Activated CD8-positive, alpha-beta memory T cell treated with anti-CD3 and anti-CD28 coated beads, Interleukin-2, amount 50 U/mL, for 1 hour (primary cell): ENCODE data around the gene CAMK1D.
"Not testable (repeated sequence)": the region's sequence is repeated elsewhere in the genome, so short reads cannot be mapped to it uniquely, and the experiment has no call there.

Source experiments
- DNase-seq: peaks from one replicate; pipeline ENCODE4 v3.0.0-alpha.2; 2020; ENCODE audit errors: extremely low read depth

The CAMK1D gene

DNA sequence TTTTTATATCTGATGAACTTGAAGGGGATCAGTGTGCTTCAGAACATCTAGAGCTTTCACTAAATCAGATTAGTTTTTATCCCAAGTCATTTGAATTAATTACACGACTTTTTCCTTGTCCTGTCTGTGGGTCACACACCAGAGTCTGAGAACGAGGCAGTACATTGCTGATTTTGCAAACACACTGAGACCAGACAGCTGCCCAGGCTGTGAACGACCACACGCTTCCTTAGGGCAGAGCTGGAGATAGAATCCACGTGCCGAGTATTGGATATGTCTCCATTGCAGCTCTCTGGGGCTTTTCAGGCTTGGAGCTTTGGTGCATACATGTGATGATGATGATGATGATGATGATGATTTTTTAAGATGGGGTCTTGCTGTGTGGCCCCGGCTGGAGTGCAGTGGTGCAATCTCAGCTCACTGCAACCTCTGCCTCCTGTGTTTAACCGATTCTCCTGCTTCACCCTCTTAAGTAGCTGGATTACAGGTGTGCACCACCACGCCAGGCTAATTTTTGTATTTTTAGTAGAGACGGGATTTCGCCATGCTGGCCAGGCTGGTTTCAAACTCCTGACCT, 81.1 kb downstream of the CAMK1D start:
- DNase-seq, result no peak

DNA sequence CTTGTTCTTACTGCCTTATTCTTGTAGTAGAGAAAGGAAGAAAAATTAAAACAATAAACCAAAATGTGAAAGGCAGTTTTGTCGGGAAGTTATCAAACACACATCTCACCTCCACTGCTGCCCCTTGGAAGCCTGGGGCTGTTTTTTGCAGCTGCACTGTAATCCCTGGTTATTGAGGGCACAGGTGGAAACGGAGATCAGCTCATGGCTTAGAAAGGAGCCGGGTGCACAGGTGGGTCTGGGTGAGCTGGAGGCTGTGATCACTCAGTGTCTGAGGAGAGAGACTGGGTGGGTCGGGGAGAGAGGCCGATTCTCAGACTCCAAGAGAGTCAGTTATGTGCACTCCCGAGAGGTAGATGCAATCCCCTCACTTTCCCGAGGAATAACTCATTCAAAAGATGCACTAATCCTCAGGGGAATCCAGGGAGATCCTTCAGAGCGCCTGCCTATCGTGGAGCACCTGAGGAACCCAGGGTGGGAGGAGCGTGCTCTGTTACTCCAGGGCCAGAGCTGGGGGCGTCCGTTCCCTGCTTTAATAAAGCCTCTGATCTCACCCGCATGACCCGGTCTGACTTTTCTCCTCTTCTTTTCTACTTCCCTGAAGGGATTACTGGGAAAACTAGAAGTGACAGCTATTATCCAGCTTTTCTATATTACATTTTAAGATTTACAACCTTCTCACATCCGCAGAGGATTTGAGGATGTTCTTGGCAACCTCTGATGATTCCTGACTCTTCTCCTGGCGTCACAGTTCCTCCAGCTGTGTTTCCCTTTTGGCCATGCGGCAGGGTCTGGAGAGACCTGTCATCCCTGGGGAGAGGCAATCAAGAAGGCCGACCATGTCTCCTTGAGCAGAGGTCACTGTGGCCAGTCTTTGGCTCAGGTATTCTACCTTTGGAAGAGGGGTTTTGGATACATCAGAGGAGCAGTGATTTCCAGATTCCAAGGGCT, 82.1 kb downstream of the CAMK1D start:
- no peak for DNase-seq

DNA sequence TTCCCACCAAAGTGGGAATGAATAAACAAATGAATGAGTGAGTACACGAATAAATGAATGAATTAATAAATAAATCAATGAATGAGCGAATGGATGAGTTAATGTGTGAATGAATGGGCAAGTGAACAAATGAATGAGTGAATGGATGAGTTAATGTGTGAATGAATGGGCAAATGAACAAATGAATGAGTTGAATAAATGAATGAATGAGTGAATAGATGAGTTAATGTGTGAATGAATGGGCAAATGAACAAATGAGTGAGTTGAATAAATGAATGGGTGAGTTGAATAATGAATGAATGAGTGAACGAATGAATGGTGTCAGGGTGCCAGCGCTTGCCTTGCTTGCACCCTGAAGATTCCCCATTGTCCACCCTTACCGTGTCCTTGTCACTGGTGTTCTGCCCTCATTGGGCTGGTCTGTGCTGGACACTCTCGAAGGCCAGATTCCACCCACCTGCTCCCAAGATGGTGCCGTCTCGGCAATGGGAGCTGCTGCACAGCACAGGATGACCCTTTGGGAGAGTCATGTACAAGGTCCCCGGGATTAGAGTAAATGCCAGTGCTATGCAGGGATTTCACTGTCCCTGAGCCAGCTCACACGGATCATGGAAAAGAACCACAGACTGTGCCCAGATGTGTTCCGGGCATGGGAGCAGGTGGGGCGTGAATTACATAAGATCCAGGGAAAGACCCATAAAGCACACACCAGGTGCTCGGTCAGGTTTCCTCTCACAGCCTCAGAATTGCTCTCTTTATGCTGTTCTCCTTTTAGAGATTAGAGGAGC, 83.2 kb downstream of the CAMK1D start:
- DNase-seq, result no peak

DNA sequence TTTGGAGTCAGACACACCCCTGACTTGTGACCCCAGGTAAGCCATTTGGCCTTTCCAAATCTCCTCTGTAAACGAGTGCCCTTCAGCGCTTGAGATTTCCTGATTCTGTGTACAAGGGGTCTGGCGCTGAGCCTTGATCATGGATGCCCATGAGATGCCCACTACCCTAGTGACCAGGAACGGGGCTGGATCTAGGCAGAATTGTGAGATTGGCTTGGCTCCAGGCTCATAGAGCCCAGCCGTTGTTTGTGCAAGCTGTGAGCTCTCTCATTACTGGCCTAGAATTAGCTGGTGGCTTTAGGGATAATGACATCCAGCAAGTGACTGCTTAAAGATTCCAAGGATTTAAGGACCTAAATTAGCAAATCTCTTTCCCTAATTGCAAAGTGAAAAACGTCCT, 84.9 kb downstream of the CAMK1D start:
- no peak for DNase-seq

DNA sequence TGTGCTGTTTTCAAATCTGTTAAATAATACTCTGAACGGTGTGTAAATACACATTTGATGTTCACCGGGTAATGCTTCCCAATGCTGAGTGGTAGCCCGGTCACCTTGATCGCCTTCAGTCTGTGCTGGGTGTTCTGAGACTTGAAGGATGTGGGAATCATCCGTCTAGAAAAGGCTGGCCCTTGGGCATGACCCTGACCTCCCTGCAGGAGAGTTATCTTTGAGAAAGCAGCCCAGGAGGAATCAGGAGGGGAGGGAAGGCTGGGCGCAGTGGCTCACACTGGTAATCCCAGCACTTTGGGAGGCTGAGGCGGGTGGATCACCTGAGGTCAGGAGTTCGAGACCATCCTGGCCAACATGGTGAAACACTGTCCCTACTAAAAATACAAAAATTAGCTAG, 85.3 kb downstream of the CAMK1D start:
- not testable (repeated sequence) for DNase-seq

DNA sequence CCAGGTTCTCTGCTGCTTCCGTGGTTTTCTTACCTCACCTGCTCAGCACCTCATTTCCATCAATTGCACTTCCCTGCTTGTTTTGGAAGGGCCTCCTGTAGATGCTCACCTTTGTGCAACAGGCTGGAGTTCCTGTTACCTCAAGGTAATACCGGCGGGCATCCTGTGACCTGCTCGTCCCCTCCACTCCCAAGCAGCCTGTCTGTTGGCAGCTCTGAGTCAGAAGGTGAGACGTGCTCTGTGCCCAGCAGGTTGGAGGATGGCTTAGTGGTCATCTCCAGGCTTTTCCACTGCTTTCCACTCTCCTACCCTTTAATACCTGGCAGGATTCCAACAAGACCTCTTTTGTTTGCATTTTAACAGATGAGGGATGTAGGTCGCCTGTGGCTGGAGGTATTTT, 86.0 kb downstream of the CAMK1D start:
- DNase-seq, result no peak

DNA sequence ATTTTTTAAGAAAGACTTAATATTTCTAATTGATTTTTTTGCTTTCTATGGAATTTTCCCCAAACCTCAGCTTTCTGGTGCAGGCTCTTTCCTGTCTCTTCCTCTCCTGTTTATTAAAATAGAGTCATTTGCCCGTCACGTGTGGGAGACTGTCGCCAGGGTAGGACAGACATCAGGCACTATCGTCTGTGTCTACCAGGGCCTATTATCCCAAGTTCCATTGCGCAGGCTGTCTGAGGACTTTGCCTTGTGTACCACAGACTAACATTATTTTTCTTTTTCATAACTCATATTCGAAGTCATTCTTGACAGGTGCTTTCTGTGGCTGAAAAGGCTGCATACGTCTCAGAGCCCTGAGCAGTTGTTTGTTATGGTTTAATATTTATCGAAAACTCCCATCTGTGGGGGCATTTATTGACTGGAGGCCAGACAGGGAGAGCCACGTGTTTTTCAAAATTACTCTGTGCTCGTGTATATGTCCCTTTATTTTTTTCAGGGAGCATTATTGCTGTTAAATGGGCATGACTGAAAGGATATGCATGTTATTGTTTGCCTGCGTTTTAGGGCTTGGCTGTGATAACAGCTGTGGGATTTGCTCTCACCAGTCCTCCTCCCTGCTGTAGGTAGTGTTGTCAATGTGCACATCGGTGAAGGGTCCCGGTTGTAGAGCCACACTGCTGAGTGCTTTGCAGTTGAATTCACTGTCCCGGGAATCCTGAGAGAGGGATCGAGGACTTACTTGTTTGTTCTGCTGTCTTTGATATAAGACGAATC, 89.8 kb downstream of the CAMK1D start:
- no peak for DNase-seq

DNA sequence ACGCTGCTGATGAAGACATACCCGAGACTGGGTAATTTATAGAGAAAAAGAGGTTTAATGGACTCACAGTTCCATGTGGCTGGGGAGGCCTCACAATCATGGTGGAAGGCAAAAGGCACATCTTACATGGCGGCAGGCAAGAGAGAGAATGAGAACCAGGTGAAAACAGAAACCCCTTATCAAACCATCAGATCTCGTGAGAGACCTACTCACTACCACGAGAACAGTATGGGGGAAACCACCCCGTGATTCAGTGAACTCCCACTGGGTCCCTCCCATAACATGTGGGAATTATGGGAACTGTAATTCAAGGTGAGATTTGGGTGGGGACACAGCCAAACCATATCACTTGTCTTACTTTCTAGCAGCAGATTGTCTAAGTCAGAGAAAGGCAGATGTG, 90.4 kb downstream of the CAMK1D start:
- not testable (repeated sequence) for DNase-seq

DNA sequence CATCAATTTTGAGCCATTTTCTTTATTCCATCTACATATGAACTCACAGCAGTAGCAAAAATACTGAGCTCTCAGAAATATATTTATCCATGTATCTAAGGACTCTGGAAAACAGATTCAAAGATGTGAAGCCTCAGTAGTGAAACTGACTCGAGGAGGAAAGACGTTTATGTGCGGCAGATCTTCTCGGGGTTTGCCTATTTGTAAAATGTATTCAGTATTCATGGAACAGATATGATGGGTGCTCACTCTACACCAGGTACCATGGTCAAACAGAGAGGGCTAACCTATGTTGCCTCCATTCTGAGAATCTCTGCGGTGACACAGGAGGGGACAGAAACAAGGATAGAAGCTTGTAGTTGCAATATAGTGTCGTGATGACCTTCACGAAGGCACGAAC, 93.7 kb downstream of the CAMK1D start:
- no peak for DNase-seq

DNA sequence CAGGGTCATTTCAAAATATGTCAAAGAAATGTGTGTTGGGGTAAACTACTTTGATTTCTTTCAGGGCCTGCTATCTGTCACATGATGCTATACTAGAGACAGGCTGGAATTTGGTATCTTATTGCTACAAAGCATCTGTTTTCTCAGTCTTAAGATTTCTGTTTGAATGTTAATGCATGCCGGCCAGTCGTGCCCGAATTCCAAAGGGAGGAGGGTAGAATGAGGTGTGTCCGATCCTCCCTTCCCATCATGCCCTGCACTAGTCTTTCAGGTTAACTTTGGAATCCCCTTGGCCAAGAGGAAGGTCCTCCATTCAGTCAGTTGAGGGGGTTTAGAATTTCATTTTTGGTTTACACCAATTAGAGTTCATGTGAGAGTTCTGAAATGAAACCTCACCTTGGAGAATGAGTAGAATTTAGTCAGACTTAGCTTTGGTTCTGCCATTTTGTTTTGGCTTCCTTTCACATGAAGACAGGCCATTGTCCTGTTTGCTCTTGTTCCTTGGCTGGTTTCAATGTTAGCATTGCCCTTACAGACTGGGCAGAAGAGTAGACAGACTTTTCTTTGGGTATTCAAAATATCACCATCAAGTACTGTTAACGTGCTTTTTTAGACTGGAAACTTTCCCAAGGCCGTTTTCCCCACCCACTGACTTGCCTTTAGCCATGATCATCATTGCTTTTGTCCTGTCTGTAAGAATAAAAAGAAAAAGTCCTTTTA, 95.8 kb downstream of the CAMK1D start:
- DNase-seq, result no peak

DNA sequence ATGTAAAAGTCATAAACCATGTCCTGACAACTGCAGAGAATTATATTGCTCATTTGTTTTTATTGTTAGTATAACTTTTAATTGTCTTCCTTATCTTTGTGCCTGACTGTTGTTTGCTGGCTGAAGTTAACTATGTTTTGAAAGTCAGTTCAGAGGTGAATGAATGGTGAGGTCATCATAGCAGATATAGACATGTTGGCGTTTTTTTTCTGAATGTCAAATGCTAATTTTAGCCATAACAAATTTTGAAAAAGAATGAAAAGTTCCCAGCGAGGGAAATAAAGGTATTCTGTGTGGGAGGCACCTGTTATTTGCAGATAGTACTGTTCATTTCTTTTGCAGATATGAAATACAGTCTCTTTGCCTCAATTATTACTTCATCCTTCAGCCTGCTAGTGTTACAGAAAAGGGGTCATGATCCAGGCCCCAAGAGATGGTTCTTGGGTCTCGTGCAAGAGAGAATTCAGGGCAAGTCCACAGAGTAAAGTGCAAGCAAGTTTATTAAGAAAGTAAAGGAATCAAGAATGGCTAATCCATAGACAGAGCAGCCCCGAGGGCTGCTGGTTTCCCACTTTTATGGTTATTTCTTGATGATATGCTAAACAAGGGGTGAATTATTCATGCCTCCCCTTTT, 96.5 kb downstream of the CAMK1D start:
- no peak for DNase-seq

DNA sequence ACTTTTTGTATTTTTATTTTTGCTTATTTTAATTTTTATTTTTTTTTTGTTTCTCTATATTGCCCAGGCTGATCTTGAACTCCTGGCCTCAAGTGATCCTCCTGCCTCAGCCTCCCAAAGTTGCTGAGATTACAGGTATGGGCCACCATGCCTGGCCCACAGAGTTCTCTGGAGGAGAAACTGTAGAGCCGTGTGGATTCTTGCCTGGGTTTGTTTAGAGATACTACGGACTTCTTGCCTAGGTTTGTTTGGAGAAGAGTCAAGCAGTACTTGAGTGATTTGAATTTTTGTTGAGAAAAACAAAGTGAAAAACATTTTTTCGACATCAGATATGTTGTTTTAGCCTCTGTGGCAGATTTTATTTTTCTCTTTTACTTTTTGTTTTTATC, 99.0 kb downstream of the CAMK1D start:
- DNase-seq, result no peak

DNA sequence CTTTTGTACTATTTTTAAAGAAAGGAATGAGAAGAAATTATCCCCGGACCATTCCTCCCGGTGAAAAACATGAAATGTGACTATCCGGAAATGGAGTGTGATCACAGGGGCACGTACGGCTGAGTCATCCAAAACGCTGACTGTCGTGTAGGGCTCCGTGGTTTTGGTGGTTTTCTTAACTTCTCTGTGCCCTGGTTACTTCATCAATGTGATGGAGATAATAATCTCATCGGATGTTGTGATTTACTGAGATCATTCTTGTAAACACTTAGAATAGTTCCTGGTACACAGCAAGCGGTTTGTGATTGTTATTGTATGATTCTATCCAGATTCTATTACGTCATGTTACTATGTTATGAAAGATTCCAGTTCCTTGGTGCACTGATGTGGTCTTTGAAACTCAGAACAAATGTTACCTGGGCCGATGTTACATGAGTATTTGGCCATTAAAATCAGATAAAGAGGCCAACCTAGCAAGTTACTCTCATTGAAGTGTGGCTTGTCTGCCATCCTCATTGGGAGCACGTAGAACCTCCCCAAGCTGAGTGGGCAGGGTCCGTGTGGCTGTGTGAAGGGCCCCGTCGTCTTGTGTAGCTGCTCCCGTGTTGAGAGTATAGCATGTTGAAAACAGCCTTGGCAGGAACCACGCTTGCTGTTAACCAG, 99.5 kb downstream of the CAMK1D start:
- peak; percentile 64 for DNase-seq

DNA sequence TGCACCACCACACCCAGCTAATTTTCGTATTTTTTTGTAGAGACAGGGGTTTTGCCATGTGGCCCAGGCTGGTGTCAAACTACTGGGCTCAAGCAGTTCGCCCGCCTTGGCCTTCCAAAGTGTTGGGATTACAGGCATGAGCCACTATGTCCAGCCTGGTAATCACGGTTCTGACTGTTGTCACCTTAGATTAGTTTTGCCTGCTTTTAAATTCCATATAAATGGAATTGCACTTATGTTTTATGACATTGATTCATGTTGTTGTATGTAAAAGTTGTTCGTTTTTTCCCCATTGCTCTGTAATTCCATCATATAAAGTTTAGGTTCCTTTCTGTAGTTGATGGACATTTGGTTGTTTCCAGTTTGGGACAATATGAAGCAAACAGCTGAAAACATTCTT, 106.0 kb downstream of the CAMK1D start:
- DNase-seq, result no peak

DNA sequence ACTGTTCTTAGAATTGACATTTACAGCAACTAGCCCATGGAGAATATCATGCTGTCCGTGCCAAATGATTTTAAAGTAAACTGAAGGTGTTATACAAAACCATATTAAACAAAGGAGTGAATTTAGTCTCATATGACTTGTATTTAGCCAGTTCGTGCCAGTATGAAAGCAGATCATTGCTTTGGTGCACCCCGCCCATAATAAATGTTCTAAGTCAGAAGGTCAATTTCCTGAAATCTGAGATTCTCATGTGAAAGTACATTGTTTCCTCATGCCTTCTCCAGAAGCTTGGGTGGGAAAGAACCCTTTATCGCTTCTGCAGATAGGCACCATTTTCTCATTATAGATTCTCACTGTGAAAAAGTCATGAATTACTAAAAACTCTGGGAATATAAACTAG, 106.4 kb downstream of the CAMK1D start:
- DNase-seq, result no peak

DNA sequence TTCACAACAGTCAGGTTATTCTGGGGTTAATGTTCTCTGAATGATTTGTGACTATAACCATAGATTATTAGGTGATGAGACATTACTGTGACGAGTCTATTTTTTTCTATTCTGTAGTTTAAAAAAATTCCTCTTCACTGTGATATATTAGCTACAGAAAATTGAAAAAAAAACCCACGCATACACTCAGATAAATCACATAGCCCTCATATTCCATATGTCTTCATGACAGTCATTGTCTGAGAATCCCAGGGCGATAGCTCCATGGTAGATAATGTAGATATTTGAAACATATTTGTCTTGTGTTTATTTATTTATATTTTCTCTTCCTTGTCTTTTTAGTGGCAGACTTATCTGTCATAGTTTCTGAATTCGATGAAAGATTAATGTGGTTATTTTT, 110.0 kb downstream of the CAMK1D start:
- no peak for DNase-seq

DNA sequence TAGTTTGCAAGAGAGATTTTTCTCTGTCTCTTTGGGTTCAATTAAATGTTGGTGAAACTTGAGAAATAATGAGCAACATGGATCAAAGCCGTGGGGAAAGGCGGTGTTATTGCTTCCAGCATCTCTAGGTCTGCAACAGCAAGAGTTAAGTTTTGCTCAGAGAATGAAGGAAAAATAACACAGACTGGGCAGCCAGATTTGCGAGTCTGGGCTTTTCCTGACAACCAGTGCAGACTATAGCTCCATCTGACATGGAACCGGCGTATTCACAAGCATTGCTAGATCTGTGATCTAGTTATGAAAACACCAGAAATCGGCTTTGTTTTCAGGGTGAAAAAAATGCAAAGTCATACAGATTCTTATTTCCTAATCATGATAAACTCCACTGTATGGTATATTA, 110.4 kb downstream of the CAMK1D start:
- no peak for DNase-seq

DNA sequence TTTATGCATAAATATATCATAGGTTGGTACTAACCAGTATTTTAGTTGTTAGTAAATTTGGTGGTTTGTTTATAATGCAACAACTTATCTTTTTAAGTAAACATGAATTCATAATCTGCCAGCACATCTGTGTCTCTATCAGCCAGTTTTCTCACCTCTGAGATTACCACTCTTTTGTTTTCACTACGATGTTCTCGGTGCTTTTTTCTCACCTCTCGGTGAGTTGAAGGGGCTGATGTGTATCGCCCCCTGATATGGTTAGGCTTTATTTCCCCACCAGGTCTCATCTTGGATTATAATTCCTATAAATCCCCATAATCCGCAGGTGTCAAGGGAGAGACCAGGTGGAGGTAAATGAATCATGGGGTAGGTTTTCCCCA, 114.1 kb downstream of the CAMK1D start:
- DNase-seq, result no peak

DNA sequence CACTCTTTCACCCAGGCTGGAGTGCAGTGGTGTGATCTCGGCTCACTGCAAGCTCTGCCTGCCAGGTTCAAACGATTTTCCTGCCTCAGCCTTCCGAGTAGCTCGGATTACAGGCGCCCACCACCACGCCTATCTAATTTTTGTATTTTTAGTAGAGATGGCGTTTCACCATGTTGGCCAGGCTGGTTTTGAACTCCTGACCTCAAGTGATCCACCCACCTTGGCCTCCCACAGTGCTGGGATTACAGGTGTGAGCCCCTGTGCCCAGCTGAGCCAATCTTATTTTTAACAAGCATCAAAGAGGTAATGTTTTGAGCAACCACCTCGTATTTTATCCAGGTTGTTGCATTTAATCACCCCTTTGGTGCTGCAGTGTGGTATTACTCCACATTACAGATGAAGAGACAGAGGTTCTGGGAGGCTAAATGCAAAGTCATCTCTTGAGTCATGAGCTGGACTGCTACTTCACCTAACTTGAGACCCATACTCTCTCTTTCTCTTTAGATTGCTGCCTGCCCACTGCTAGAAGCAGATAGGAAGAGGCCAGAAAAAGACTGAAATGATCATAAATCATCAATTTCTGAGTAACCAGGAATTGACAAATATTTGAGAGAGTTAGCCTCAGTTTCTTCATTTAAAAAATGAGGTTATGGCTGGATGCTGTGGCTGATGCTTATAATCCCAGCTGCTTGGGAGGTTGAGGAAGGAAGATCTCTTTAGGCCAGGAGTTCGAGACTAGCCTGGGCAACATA, 116.2 kb downstream of the CAMK1D start:
- no peak for DNase-seq
